OCI-LY1 (cell line): Measurements from ENCODE around the gene TSSK3.
A peak's percentile ranks its signal among the peaks of the same experiment; 100 is the strongest.

Source experiments
- H2AFZ ChIP-seq: fragments of 200-600 bp; sonication (generic), shearing (Covaris generic); 2 replicates; pipeline ENCODE4 v1.6.0; 2014; ENCODE audit warnings: antibody characterized with exemption, mild to moderate bottlenecking, low read length
- H3F3A ChIP-seq: fragments of 200-600 bp; sonication (generic), shearing (Covaris generic); 2 replicates; pipeline ENCODE4 v1.6.0; 2014; ENCODE audit warnings: mild to moderate bottlenecking, antibody characterized with exemption, low read length, moderate library complexity; ENCODE audit not compliant: insufficient read depth
- H3K27ac ChIP-seq: fragments of 200-600 bp; sonication (generic); 2 replicates; pipeline ENCODE4 v1.5.1; 2014; ENCODE audit warnings: low read length, mixed run types, mild to moderate bottlenecking, low read depth; ENCODE audit not compliant: poor library complexity, severe bottlenecking
- H3K27me3 ChIP-seq: fragments of 200-600 bp; sonication (generic); 2 replicates; pipeline ENCODE4 v1.6.0; 2014; ENCODE audit warnings: antibody characterized with exemption, mild to moderate bottlenecking, low read length, moderate library complexity; ENCODE audit not compliant: insufficient read depth
- H3K36me3 ChIP-seq: fragments of 200-600 bp; sonication (generic); 2 replicates; pipeline ENCODE4 v1.6.1; 2014; ENCODE audit warnings: mild to moderate bottlenecking, antibody characterized with exemption, low read length, moderate library complexity, mixed read lengths; ENCODE audit not compliant: insufficient read depth
- H3K4me1 ChIP-seq: fragments of 200-600 bp; sonication (generic); 2 replicates; pipeline ENCODE4 v1.5.1; 2014; ENCODE audit warnings: mild to moderate bottlenecking, low read length, moderate library complexity; ENCODE audit not compliant: insufficient read depth, severe bottlenecking
- H3K4me2 ChIP-seq: fragments of 200-600 bp; sonication (generic), shearing (Covaris generic); 2 replicates; pipeline ENCODE4 v1.6.1; 2014; ENCODE audit warnings: low read length
- H3K4me3 ChIP-seq: fragments of 200-600 bp; sonication (generic); 2 replicates; pipeline ENCODE4 v1.5.1; 2014; ENCODE audit warnings: low read length, low read depth, mild to moderate bottlenecking, mixed read lengths; ENCODE audit not compliant: poor library complexity, severe bottlenecking
- H3K79me2 ChIP-seq: fragments of 200-600 bp; shearing (Covaris generic); 2 replicates; pipeline ENCODE4 v1.6.1; 2016; ENCODE audit warnings: mixed run types, low read length, mixed read lengths; ENCODE audit not compliant: insufficient read depth
- H3K9ac ChIP-seq: fragments of 200-600 bp; sonication (generic), shearing (Covaris generic); 2 replicates; pipeline ENCODE4 v1.6.1; 2014; ENCODE audit warnings: mild to moderate bottlenecking, low read length, mixed read lengths
- H3K9me2 ChIP-seq: fragments of 200-600 bp; sonication (generic), shearing (Covaris generic); 2 replicates; pipeline ENCODE4 v1.6.1; 2014; ENCODE audit warnings: low read depth, mild to moderate bottlenecking, low read length, mixed read lengths
- H3K9me3 ChIP-seq: fragments of 200-600 bp; shearing (Covaris generic); 2 replicates; pipeline ENCODE4 v1.6.1; 2014; ENCODE audit warnings: low read length, mixed read lengths
- H4K20me1 ChIP-seq: fragments of 200-600 bp; sonication (generic), shearing (Covaris generic); 2 replicates; pipeline ENCODE4 v1.6.0; 2016; ENCODE audit warnings: mild to moderate bottlenecking, low read length; ENCODE audit not compliant: insufficient read depth
- CTCF ChIP-seq: fragments of 200-600 bp; sonication (generic), shearing (Covaris generic); IDR thresholded peaks from 2 replicates; pipeline ENCODE4 v1.5.1; 2017; ENCODE audit warnings: mild to moderate bottlenecking, antibody characterized with exemption, low read length, moderate library complexity, mixed read lengths
- EZH2 ChIP-seq: fragments of 200-600 bp; sonication (generic), shearing (Covaris generic); IDR thresholded peaks from 2 replicates; pipeline ENCODE4 v1.8.0; 2017; ENCODE audit warnings: borderline replicate concordance, mixed run types, mild to moderate bottlenecking, antibody characterized with exemption, low read length, moderate library complexity, mixed read lengths

The TSSK3 gene

GRCh38 chr1:32333251-32333963 lies 28.9 kb upstream of the TSSK3 start:
- Histone ChIP-seq H3K4me2 (peak overlapping the region; percentile 96), H3K4me3 (peak overlapping the region; percentile 74), H3K79me2 (peaks cover 7% of the 10 kb centered on the region; the same call in 1 of the 2 replicates), H3K9ac (no peak overlapping the region), H3K36me3 (peaks cover 64% of the 10 kb centered on the region), H3K9me2 (no peaks in the 10 kb centered on the region), H2AFZ (no peak overlapping the region), H3K27me3 (0 out of 2 replicates have a peak, but pooled peaks cover 8% of the 10 kb centered on the region), H3K4me1 (peaks cover 44% of the 10 kb centered on the region), H4K20me1 (no peaks in the 10 kb centered on the region), H3K9me3 (no peaks in the 10 kb centered on the region), H3F3A (peaks cover 15% of the 10 kb centered on the region), H3K27ac (peak overlapping the region; percentile 77)
- no peak for TF ChIP-seq CTCF
- TF ChIP-seq EZH2 = no peak

- H3K79me2 ChIP-seq = peaks cover 7% of the 10 kb centered on the region; the same call in 1 of the 2 replicates
- H3K4me3 ChIP-seq = peak overlapping the region; percentile 74
- H3F3A ChIP-seq = peaks cover 15% of the 10 kb centered on the region
- H2AFZ ChIP-seq = no peak overlapping the region
- peak overlapping the region; percentile 77 for H3K27ac ChIP-seq
- peaks cover 55% of the 10 kb centered on the region for H3K36me3 ChIP-seq
- H3K9ac ChIP-seq = peak overlapping the region; percentile 85
- 0 out of 2 replicates have a peak, but pooled peaks cover 8% of the 10 kb centered on the region for H3K27me3 ChIP-seq
- no peaks in the 10 kb centered on the region for H4K20me1 ChIP-seq
- peaks cover 44% of the 10 kb centered on the region for H3K4me1 ChIP-seq
- H3K9me2 ChIP-seq = no peaks in the 10 kb centered on the region
- peak overlapping the region; percentile 96 for H3K4me2 ChIP-seq
- no peaks in the 10 kb centered on the region for H3K9me3 ChIP-seq
- TF ChIP-seq EZH2 (no peak), CTCF (no peak)
These were observed 28.0 kb upstream of the TSSK3 start for GRCh38 chr1:32334274-32334861.

DNA sequence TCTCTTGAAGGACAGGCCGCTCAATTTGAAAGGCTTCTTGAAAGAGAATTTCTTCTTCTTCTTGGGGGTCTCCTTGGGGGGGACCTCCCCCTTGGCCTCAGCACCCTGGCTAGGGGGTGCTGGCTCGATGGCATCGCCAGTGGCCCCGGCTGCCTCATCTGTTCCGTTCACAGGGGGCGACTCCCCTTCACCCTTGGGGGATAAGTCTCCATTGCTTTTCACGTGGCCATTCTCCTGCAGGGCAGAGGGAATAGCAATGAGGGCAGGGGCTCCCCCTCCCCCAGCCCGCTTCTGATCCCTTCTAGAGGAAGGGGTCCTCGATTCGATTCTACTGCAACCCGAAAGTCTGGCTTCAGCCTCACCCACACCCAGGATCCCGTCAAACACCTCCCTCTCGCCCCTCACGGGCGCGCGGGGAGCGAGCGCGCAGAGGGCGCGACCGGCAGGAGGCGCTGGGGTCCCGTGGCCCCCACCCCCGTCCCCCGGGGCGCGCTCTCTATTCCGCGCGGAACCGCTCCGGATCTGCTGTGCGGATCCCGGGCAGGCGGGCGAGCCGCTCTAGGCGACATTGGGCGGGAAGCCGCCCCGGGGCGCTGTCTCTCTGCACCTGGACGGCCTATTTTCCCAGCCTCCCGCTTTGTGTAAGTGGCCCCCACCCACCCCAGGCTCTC lies 27.3 kb upstream of the TSSK3 start:
- H3K4me3 ChIP-seq = peak overlapping the region; percentile 74
- peaks cover 15% of the 10 kb centered on the region for H3F3A ChIP-seq
- no peak for TF ChIP-seq EZH2
- peak; percentile 67 for TF ChIP-seq CTCF
- no peaks in the 10 kb centered on the region for H4K20me1 ChIP-seq
- H3K27ac ChIP-seq = peak overlapping the region; percentile 77
- H3K4me2 ChIP-seq = peak overlapping the region; percentile 96
- no peaks in the 10 kb centered on the region for H3K9me2 ChIP-seq
- H3K9me3 ChIP-seq = no peaks in the 10 kb centered on the region
- H3K36me3 ChIP-seq = peaks cover 48% of the 10 kb centered on the region
- H3K27me3 ChIP-seq = 0 out of 2 replicates have a peak, but pooled peaks cover 8% of the 10 kb centered on the region
- H3K79me2 ChIP-seq = peaks cover 7% of the 10 kb centered on the region; the same call in 1 of the 2 replicates
- H3K9ac ChIP-seq = peak overlapping the region; percentile 85
- H3K4me1 ChIP-seq = peaks cover 44% of the 10 kb centered on the region
- no peak overlapping the region for H2AFZ ChIP-seq
